Astrocyte (in vitro differentiated cells and primary cell): ENCODE data around the gene ULK4. TPM values are rescaled to one million over a fixed set of nuclear protein-coding genes. Genes with fewer than 3 reads are reported as not detected.

ENCODE experiments used
- DNase-seq: peaks from one replicate; pipeline ENCODE4 v3.0.0-alpha.2; 2010; ENCODE audit warnings: low read depth
- FAIRE-seq: peaks from 2 replicates; lab custom pipeline; 2011; peaks lifted over from hg19 to GRCh38; lab: Jason Lieb, UNC
- H2AFZ ChIP-seq: 2 replicates; pipeline ENCODE4 v1.6.0; 2012; ENCODE audit warnings: low read depth, low read length, inconsistent platforms
- H3K27ac ChIP-seq: 2 replicates; pipeline ENCODE4 v1.5.1; 2011; ENCODE audit warnings: low read depth, low read length, inconsistent platforms
- H3K27me3 ChIP-seq: 2 replicates; pipeline ENCODE4 v1.6.0; 2011; ENCODE audit warnings: low read length, inconsistent platforms; ENCODE audit not compliant: insufficient read depth
- H3K36me3 ChIP-seq: 2 replicates; pipeline ENCODE4 v1.5.1; 2011; ENCODE audit warnings: low read length, inconsistent platforms; ENCODE audit not compliant: insufficient read depth
- H3K4me1 ChIP-seq: 2 replicates; pipeline ENCODE4 v1.5.1; 2011; ENCODE audit warnings: low read length, inconsistent platforms; ENCODE audit not compliant: insufficient read depth
- H3K4me2 ChIP-seq: 2 replicates; pipeline ENCODE4 v1.6.0; 2012; ENCODE audit warnings: low read length, inconsistent platforms
- H3K4me3 ChIP-seq: 2 replicates; pipeline ENCODE4 v1.5.1; 2011; ENCODE audit warnings: low read depth, mild to moderate bottlenecking, low read length, inconsistent platforms; ENCODE audit not compliant: insufficient read depth
- H3K79me2 ChIP-seq: 2 replicates; pipeline ENCODE4 v1.6.0; 2012; ENCODE audit warnings: mild to moderate bottlenecking, low read length, inconsistent platforms; ENCODE audit not compliant: insufficient read depth
- H3K9ac ChIP-seq: 2 replicates; pipeline ENCODE4 v1.6.0; 2012; ENCODE audit warnings: mild to moderate bottlenecking, low read length, inconsistent platforms
- H3K9me3 ChIP-seq: 2 replicates; pipeline ENCODE4 v1.5.1; 2012; ENCODE audit warnings: low read depth, mild to moderate bottlenecking, low read length, inconsistent platforms; ENCODE audit not compliant: insufficient read depth
- H4K20me1 ChIP-seq: 2 replicates; pipeline ENCODE4 v1.6.0; 2012; ENCODE audit warnings: low read length, inconsistent platforms; ENCODE audit not compliant: insufficient read depth
- H3K27ac Mint-ChIP-seq: one replicate; pipeline ENCODE4 v1.8.0; 2021; ENCODE audit warnings: mild to moderate bottlenecking, mixed read lengths; ENCODE audit not compliant: unreplicated experiment
- H3K27me3 Mint-ChIP-seq: one replicate; pipeline ENCODE4 v1.8.0; 2021; ENCODE audit warnings: low read depth, mixed read lengths; ENCODE audit not compliant: unreplicated experiment
- H3K36me3 Mint-ChIP-seq: one replicate; pipeline ENCODE4 v1.8.0; 2021; ENCODE audit warnings: low read depth, mixed read lengths; ENCODE audit not compliant: unreplicated experiment
- H3K4me1 Mint-ChIP-seq: one replicate; pipeline ENCODE4 v1.8.0; 2021; ENCODE audit warnings: low read depth, mixed read lengths; ENCODE audit not compliant: unreplicated experiment
- H3K4me3 Mint-ChIP-seq: one replicate; pipeline ENCODE4 v1.8.0; 2021; ENCODE audit warnings: mild to moderate bottlenecking, moderate library complexity, mixed read lengths; ENCODE audit not compliant: unreplicated experiment
- H3K9me3 Mint-ChIP-seq: one replicate; pipeline ENCODE4 v1.8.0; 2021; ENCODE audit warnings: mild to moderate bottlenecking, mixed read lengths; ENCODE audit not compliant: unreplicated experiment
- CTCF ChIP-seq: IDR thresholded peaks from 2 replicates; pipeline ENCODE4 v1.5.1; 2011; ENCODE audit warnings: low read depth, mild to moderate bottlenecking, inconsistent platforms, low read length, moderate library complexity; ENCODE audit not compliant: insufficient read depth
- EZH2 ChIP-seq: IDR thresholded peaks from 2 replicates; pipeline ENCODE4 v1.6.1; 2012; ENCODE audit warnings: mild to moderate bottlenecking, low read length, inconsistent platforms; ENCODE audit not compliant: insufficient read depth
- total RNA-seq: library from RNA; stranded (reverse); gene quantifications from 2 replicates; pipeline ENCODE4 v1.2.1, GENCODE V29; 2021

Gene ULK4
- total RNA-seq, 1 donor from 2014 or later = 6.6 TPM

DNA sequence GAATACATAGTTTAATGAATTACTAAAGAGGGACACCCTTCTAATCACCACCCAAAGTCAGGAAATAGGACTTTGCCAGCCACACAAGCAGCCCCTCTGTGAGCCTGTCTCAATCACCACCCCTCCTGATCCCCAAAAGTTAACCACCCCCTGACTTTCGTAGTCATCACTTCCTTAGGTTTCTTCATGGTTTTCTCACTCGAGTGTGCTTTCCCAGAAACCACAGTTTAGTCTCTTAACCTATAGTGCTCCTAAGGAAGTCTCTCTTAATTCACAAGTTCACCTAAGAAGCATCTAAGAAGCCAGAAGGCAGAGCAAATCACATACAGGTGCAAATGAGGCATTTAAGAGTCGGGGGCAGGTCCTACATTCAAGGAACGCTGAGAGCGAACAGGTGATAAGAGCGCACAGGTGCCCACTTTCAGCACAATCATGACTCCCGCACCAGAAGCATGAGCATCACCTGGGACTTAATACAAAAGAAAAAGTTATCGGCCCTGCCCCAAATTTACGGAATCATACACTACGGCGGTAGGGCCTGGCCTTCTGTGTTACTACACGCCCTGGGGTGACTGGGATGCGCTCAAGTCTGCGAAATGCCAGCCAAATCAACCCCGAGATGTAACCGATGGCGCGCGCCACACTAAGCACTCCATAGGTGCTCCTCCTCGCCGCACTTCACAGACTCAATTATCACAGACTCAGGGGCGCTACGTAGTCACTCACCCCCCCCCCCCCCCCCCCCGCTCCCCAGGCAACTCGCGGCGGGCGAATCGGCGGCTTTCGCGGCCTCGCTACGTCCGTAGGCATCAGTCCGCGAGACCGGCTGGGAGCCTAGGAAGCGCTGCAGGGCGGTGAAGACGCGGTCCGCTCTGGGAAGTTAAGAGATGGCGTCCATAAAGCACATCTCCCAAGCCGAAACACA, 815 bp downstream of the ULK4 start:
- peaks cover 4% of the 10 kb centered on the region for H3K4me1 Mint-ChIP-seq
- H3K4me3 ChIP-seq = peak overlapping the region; percentile 83
- peak overlapping the region; percentile 98 for H3K4me3 Mint-ChIP-seq
- H3K27me3 Mint-ChIP-seq = no peaks in the 10 kb centered on the region
- H3K79me2 ChIP-seq = peaks cover 14% of the 10 kb centered on the region
- peak overlapping the region; percentile 70 for H3K27ac ChIP-seq
- no peaks in the 10 kb centered on the region for H3K27me3 ChIP-seq
- peaks cover 3% of the 10 kb centered on the region for H3K36me3 Mint-ChIP-seq
- no peak for TF ChIP-seq EZH2
- TF ChIP-seq CTCF = no peak
- no peaks in the 10 kb centered on the region for H3K9me3 ChIP-seq
- H3K27ac Mint-ChIP-seq = peak overlapping the region; percentile 95
- FAIRE-seq = no peak
- H3K9ac ChIP-seq = peak overlapping the region; percentile 87
- H2AFZ ChIP-seq = peak overlapping the region; percentile 67
- no peaks in the 10 kb centered on the region for H3K36me3 ChIP-seq
- peaks cover 8% of the 10 kb centered on the region for H3K4me1 ChIP-seq
- H4K20me1 ChIP-seq = no peaks in the 10 kb centered on the region
- no peaks in the 10 kb centered on the region for H3K9me3 Mint-ChIP-seq
- H3K4me2 ChIP-seq = peak overlapping the region; percentile 98
- DNase-seq = peak; percentile 56

DNA sequence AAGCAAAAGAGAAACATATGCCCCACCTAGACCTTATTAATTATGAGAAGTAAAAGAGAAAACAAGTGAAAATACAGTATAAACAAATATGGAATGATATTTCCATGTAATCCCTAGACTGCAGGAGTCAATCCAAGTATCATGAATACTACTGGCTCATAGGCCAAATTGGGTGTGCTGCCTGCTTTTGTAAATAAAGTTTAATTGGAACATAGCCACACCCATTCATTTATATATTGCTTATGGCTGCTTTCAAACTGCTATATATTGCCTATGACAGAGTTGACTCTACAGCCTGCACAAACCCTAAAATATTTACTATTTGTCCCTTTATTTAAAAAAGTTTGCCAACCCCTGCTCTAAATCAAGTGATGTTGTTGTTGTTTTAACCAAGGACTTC, 5.3 kb downstream of the ULK4 start:
- Histone ChIP-seq H3K9ac (no peak overlapping the region), H2AFZ (no peak overlapping the region), H3K4me1 (peaks cover 6% of the 10 kb centered on the region), H3K27me3 (no peaks in the 10 kb centered on the region), H3K36me3 (no peaks in the 10 kb centered on the region), H3K9me3 (no peaks in the 10 kb centered on the region), H3K27ac (no peak overlapping the region), H3K4me3 (no peak overlapping the region), H4K20me1 (no peaks in the 10 kb centered on the region), H3K4me2 (no peak overlapping the region), H3K79me2 (peaks cover 14% of the 10 kb centered on the region)
- Mint-ChIP-seq H3K27me3 (no peaks in the 10 kb centered on the region), H3K4me3 (no peak overlapping the region), H3K4me1 (peaks cover 4% of the 10 kb centered on the region), H3K36me3 (peaks cover 3% of the 10 kb centered on the region), H3K27ac (no peak overlapping the region), H3K9me3 (no peaks in the 10 kb centered on the region)
- TF ChIP-seq CTCF = no peak
- no peak for TF ChIP-seq EZH2
- DNase-seq (no peak), FAIRE-seq (no peak)

GRCh38 chr3:41955192-41955591, 6.7 kb downstream of the ULK4 start:
- H3K4me1 ChIP-seq = no peaks in the 10 kb centered on the region
- H3K79me2 ChIP-seq = peaks cover 8% of the 10 kb centered on the region
- Mint-ChIP-seq H3K36me3 (peaks cover 3% of the 10 kb centered on the region), H3K27me3 (no peaks in the 10 kb centered on the region), H3K9me3 (no peaks in the 10 kb centered on the region), H3K27ac (no peak overlapping the region), H3K4me1 (no peaks in the 10 kb centered on the region), H3K4me3 (no peak overlapping the region)
- H3K9ac ChIP-seq = no peak overlapping the region
- H3K9me3 ChIP-seq = no peaks in the 10 kb centered on the region
- no peak for DNase-seq
- TF ChIP-seq EZH2 = no peak
- TF ChIP-seq CTCF = no peak
- no peaks in the 10 kb centered on the region for H3K36me3 ChIP-seq
- no peak overlapping the region for H3K4me2 ChIP-seq
- H4K20me1 ChIP-seq = no peaks in the 10 kb centered on the region
- no peak for FAIRE-seq
- no peak overlapping the region for H2AFZ ChIP-seq
- H3K4me3 ChIP-seq = no peak overlapping the region
- H3K27me3 ChIP-seq = no peaks in the 10 kb centered on the region
- H3K27ac ChIP-seq = no peak overlapping the region
